ENCODE results near the gene GPSM3. TPM values are rescaled to one million over a fixed set of nuclear protein-coding genes. Genes with fewer than 3 reads are reported as not detected.

The GPSM3 gene
- total RNA-seq, 1 donor from 2014 or later: 15.7 TPM

DNA sequence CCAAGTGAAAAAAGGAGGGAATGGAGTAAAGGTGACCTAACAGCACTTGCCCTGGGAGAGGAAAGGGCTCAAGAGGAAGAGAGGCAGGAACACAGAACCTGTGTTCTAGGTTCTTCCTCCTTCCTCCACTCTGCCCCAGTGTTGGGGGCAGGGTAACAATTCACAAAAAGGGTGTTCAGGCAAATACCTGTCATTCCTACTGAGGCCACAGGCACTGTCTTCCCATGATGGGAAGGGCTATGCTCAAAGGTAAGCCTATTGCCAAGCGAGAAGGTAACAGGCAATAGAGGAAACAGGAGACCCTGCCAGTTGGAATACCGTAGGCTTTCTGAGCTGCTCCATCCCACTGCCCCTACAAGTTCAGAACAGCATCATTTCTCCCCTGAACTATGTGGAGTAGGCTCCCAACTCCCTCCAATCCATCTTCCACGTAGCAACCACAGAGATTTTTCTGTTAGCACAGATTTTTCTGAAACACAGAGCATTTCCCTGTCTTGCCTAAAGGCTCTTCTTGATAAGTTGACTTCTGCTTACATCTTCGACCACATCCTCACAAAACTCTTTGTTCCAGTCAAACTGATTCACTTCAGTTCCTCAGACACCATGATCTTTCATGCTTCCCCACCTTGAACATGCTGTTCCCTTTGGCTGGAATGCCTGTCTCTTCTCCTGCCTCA is 19.3 kb downstream of the GPSM3 start:
- no peak overlapping the region for H3K4me3 ChIP-seq (ENCODE audit: low read depth, low read length)
- DNase-seq (ENCODE audit: low read depth): no peak
- TF ChIP-seq, protein P1, sequence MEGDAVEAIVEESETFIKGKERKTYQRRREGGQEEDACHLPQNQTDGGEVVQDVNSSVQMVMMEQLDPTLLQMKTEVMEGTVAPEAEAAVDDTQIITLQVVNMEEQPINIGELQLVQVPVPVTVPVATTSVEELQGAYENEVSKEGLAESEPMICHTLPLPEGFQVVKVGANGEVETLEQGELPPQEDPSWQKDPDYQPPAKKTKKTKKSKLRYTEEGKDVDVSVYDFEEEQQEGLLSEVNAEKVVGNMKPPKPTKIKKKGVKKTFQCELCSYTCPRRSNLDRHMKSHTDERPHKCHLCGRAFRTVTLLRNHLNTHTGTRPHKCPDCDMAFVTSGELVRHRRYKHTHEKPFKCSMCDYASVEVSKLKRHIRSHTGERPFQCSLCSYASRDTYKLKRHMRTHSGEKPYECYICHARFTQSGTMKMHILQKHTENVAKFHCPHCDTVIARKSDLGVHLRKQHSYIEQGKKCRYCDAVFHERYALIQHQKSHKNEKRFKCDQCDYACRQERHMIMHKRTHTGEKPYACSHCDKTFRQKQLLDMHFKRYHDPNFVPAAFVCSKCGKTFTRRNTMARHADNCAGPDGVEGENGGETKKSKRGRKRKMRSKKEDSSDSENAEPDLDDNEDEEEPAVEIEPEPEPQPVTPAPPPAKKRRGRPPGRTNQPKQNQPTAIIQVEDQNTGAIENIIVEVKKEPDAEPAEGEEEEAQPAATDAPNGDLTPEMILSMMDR (conservative IDR thresholded peaks at IDR 0.05; ENCODE audit: low read depth, low read length): no peak

DNA sequence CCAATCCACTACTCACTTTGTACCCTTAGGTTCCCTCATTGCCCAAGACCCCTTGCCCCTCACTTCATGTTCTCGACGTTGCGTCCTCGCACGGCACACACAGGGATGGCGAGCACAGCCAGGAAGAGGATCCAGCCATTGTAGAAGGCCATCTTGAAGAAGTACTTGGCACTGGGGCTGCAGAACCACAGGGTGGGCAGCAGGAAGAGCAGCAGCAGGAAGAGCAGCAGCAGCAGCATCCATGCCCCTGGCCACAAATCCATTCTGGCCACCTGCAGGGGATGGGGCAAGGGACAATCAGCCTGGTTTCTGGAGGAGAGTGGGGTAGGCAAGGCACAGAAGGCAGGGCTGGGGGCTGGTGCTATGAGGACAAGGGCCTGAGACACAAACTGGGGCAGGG is 21.2 kb downstream of the GPSM3 start:
- no peak overlapping the region for H3K4me3 ChIP-seq (ENCODE audit: low read depth, low read length)
- no peak for DNase-seq (ENCODE audit: low read depth)
- TF ChIP-seq, protein P1 (conservative IDR thresholded peaks at IDR 0.05; ENCODE audit: low read depth, low read length): no peak

DNA sequence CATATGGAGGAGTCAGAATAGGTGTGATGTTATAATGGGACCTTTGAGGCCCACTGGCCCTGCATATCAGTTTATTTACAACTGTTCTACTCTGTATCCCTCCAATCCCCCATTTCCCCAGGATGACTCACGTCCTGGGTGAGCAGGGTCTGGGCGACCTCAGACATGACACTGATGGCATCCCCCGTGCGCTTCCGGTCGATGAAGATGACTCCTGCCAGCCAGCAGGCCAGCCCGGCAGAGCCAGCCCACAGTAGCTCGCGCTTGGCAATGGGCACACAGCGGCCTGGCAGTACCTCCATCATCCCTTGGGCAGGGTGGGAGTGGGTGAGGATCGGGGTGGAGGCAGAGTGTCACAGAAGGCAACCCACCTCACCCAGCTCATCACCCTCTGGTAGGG is 22.1 kb downstream of the GPSM3 start:
- TF ChIP-seq, protein P1 (conservative IDR thresholded peaks at IDR 0.05; ENCODE audit: low read depth, low read length): no peak
- no peak for DNase-seq (ENCODE audit: low read depth)
- H3K4me3 ChIP-seq (ENCODE audit: low read depth, low read length): no peak overlapping the region

DNA sequence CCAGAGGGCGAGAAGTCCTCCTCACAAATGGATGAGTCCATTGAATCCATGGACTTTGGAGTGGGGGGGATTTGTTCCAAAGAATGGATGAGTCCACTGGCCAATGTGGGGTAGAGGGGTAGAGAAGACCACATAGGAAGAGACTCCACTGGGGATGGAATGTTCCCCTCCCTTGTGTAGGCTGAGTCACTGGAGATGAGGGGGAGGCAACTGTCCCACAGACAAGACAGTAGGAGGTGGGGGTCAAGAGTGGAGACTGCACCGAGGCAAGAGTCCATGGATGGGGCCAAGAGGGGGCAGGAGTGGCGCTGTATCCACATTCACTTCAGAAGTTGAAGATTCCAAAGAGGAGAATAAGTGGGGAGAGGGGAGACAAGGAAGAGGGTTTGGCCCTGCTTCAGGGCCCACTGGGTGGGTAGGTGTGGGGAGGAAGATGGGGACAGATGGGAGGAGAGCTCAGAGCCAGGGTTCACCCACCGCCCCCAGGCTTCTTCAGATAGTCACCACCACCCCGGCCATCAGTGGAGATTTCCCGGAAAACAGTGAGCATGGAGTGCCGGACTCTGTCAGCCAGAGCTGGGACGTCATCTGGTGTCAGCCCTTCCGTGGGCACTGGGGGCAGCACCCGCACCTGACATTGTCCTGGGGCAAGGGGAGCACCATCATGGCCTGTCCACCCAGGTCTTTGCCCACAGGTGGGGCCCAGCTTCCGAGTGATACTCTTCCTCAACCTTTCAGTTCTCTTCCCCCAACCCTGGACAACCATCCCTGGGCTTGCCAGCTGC is 23.4 kb downstream of the GPSM3 start:
- TF ChIP-seq, protein P1 (conservative IDR thresholded peaks at IDR 0.05; ENCODE audit: low read depth, low read length): no peak
- no peak overlapping the region for H3K4me3 ChIP-seq (ENCODE audit: low read depth, low read length)
- DNase-seq (ENCODE audit: low read depth): no peak

DNA sequence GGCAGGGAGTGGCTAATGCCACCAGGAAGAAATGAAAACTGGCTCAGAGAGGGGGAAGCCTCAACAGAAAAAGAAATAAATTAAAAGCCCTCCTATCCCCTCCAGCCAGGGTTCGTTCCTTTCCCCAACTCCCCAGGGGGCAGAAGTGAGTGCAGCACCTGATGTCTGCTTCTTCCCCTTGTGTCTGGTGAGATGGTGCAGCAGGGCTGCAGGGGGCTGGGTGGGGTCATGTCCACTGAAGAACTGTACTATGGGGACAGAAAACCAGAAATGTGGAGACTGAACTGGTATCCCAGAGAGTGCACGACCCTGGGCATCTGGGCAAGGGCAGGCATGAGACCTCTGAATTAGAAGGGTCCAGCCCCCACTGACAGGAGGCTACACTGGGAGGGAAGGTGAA is 24.1 kb downstream of the GPSM3 start:
- DNase-seq (ENCODE audit: low read depth): no peak
- no peak overlapping the region for H3K4me3 ChIP-seq (ENCODE audit: low read depth, low read length)
- TF ChIP-seq, protein P1 (conservative IDR thresholded peaks at IDR 0.05; ENCODE audit: low read depth, low read length): no peak

DNA sequence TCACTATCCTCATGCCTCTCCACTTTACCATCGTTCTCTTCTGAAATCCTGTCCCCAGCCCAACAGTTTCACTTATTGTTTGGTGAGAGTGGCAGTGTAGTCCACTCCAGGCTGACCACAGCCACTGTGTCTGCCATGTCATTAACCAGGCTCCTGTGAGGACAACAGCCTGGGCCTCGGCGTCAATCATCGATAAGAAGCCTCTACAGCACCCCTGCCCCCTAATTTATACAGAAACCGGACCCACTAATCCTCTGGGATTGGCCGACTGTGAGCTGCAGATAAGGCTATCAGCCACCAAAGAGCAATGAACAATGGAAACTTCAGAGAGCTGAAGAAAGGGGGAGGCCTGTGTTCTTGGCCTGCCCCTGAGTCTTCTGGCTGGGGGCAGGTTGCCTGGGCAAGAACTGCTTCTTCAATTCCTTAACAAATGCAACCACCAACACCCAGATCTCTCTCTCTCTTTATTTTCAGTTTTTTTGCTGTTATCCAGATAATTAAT is 24.6 kb downstream of the GPSM3 start:
- TF ChIP-seq, protein P1 (conservative IDR thresholded peaks at IDR 0.05; ENCODE audit: low read depth, low read length): no peak
- no peak overlapping the region for H3K4me3 ChIP-seq (ENCODE audit: low read depth, low read length)
- no peak for DNase-seq (ENCODE audit: low read depth)

All from epithelial cell of proximal tubule (primary cell).